Esophagus squamous epithelium (tissue), 4 donors: ENCODE results near the gene RAB22A.

Source experiments
- CTCF ChIP-seq, 6 experiments: fragments of 450-650 bp in 4 of 6; fragments of 200-600 bp in 2 of 6; sonication (generic) in 2 of 6; IDR thresholded peaks; one replicate each; pipeline ENCODE4 v1.5.1; 2016 to 2019; ENCODE audit warnings: antibody characterized with exemption in 6 of 6, mild to moderate bottlenecking in 4 of 6, moderate library complexity in 4 of 6
- POLR2A ChIP-seq, 4 donors: fragments of 450-650 bp; IDR thresholded peaks; one replicate each; pipeline ENCODE4 v1.6.1; 2017; ENCODE audit warnings: antibody characterized with exemption in 4 of 4, mild to moderate bottlenecking in 4 of 4, moderate library complexity in 3 of 4

DNA sequence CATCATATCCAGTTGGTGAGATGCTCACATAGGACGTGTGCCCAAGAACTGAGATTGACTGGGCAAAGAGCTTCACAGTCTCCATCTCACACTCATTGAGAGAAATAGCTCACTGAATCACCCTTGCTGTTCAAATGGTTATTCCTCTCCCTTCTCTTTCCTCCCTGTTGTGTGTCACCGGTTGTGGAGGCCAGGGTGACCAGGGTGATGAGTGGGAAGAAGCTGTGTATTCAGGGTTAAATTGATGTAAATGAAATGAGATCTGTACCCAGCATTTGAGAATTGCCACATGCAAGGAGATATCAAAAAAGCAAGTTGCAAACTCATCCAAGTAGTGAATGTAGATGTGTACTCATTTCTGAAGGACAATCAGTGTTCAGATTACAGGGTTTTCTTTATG is 43.0 kb downstream of the RAB22A start:
- TF ChIP-seq POLR2A (IDR thresholded peaks at IDR 0.05) (no peak), CTCF (IDR thresholded peaks at IDR 0.05) (no peak)
